Measurements from ENCODE around the gene PAPPA.

The PAPPA gene

GRCh38 chr9:116320290-116320689, 166.7 kb downstream of the PAPPA start:
- DNase-seq = no peak

- DNase-seq = no peak
Measured at GRCh38 chr9:116322521-116322920, 168.9 kb downstream of the PAPPA start.

GRCh38 chr9:116323012-116323411, 169.4 kb downstream of the PAPPA start:
- DNase-seq = no peak

GRCh38 chr9:116323571-116323970, 170.0 kb downstream of the PAPPA start:
- no peak for DNase-seq

GRCh38 chr9:116325924-116326323, 172.3 kb downstream of the PAPPA start:
- DNase-seq = no peak

- no peak for DNase-seq
Measured at GRCh38 chr9:116327701-116328405, 174.3 kb downstream of the PAPPA start.

GRCh38 chr9:116329470-116329869, 175.9 kb downstream of the PAPPA start:
- no peak for DNase-seq

GRCh38 chr9:116331241-116331640, 177.7 kb downstream of the PAPPA start:
- DNase-seq = no peak

- no peak for DNase-seq
Measured at GRCh38 chr9:116332090-116332489, 178.5 kb downstream of the PAPPA start.

GRCh38 chr9:116333254-116333653, 179.7 kb downstream of the PAPPA start:
- no peak for DNase-seq

- no peak for DNase-seq
Measured at GRCh38 chr9:116334546-116335150, 181.1 kb downstream of the PAPPA start.

GRCh38 chr9:116335392-116335791, 181.8 kb downstream of the PAPPA start:
- no peak for DNase-seq

- DNase-seq = no peak
Measured at GRCh38 chr9:116336133-116336862, 182.7 kb downstream of the PAPPA start.

- no peak for DNase-seq
Measured at GRCh38 chr9:116337015-116337414, 183.4 kb downstream of the PAPPA start.

GRCh38 chr9:116340270-116340669, 186.7 kb downstream of the PAPPA start:
- no peak for DNase-seq

GRCh38 chr9:116342061-116342460, 188.5 kb downstream of the PAPPA start:
- no peak for DNase-seq

GRCh38 chr9:116342941-116343340, 189.3 kb downstream of the PAPPA start:
- DNase-seq = no peak

GRCh38 chr9:116344416-116344815, 190.8 kb downstream of the PAPPA start:
- no peak for DNase-seq

GRCh38 chr9:116345393-116345792, 191.8 kb downstream of the PAPPA start:
- no peak for DNase-seq

- DNase-seq = no peak
Measured at GRCh38 chr9:116345817-116346216, 192.2 kb downstream of the PAPPA start.

- DNase-seq = no peak
Measured at GRCh38 chr9:116349684-116350083, 196.1 kb downstream of the PAPPA start.

GRCh38 chr9:116350213-116350612, 196.6 kb downstream of the PAPPA start:
- DNase-seq = no peak

GRCh38 chr9:116352958-116353357, 199.4 kb downstream of the PAPPA start:
- DNase-seq = no peak
